Kasumi-1 (cell line): ENCODE data around the gene PAQR4.
"Not testable (repeated sequence)": the region's sequence is repeated elsewhere in the genome, so short reads cannot be mapped to it uniquely, and the experiment has no call there.

ENCODE experiments used
- DNase-seq, 2 experiments: peaks; one replicate each; lab custom pipeline; 2025; lab: John Stamatoyannopoulos, UW

PAQR4 gene

GRCh38 chr16:2968738-2969544 lies at the start of gene PAQR4:
Gene PAQR4 (plus strand): TSS chr16:2969348. CDS start chr16:2969675, 327 bp downstream.
- peak; percentile 48 to 58 for DNase-seq

GRCh38 chr16:2919511-2920255 lies 49.5 kb upstream of the PAQR4 start:
- DNase-seq = peak; percentile 22 to 49

GRCh38 chr16:2923481-2923880 lies 45.7 kb upstream of the PAQR4 start:
- DNase-seq = no peak

- DNase-seq = no peak
Measured at GRCh38 chr16:2924901-2925755, 44.0 kb upstream of the PAQR4 start.

- no peak for DNase-seq
Measured at GRCh38 chr16:2925951-2926649, 43.0 kb upstream of the PAQR4 start.

- DNase-seq = no peak
Measured at GRCh38 chr16:2926650-2926999, 42.5 kb upstream of the PAQR4 start.

GRCh38 chr16:2927010-2927646 lies 42.0 kb upstream of the PAQR4 start:
- DNase-seq = peak; percentile 51 to 66

GRCh38 chr16:2928151-2928550 lies 41.0 kb upstream of the PAQR4 start:
- not testable (repeated sequence) for DNase-seq

GRCh38 chr16:2928796-2929195 lies 40.4 kb upstream of the PAQR4 start:
- no peak for DNase-seq

GRCh38 chr16:2929693-2930092 lies 39.5 kb upstream of the PAQR4 start:
- no peak for DNase-seq

- DNase-seq = no peak
Measured at GRCh38 chr16:2930236-2930635, 38.9 kb upstream of the PAQR4 start.

- DNase-seq = not testable (repeated sequence)
Measured at GRCh38 chr16:2931231-2931914, 37.8 kb upstream of the PAQR4 start.

GRCh38 chr16:2933136-2933535 lies 36.0 kb upstream of the PAQR4 start:
- DNase-seq = no peak

GRCh38 chr16:2933701-2934100 lies 35.4 kb upstream of the PAQR4 start:
- no peak for DNase-seq

GRCh38 chr16:2934450-2934849 lies 34.7 kb upstream of the PAQR4 start:
- DNase-seq = no peak

- no peak for DNase-seq
Measured at GRCh38 chr16:2936436-2937011, 32.6 kb upstream of the PAQR4 start.

GRCh38 chr16:2937170-2937569 lies 32.0 kb upstream of the PAQR4 start:
- DNase-seq = no peak

GRCh38 chr16:2938206-2938605 lies 30.9 kb upstream of the PAQR4 start:
- no peak for DNase-seq

GRCh38 chr16:2939968-2940367 lies 29.2 kb upstream of the PAQR4 start:
- no peak for DNase-seq

- DNase-seq = no peak
Measured at GRCh38 chr16:2942045-2942444, 27.1 kb upstream of the PAQR4 start.
